Vagina (tissue), 2 donors: ENCODE measurements around the gene UBE3D.

ENCODE experiments used
- CTCF ChIP-seq, 3 experiments: fragments of 450-650 bp in 2 of 3; fragments of 200-600 bp in 1 of 3; sonication (generic) in 1 of 3; IDR thresholded peaks; one replicate each; pipeline ENCODE4 v1.5.1; 2017 to 2019; ENCODE audit warnings: antibody characterized with exemption in 3 of 3, mild to moderate bottlenecking in 2 of 3, moderate library complexity in 2 of 3
- POLR2A ChIP-seq, 2 donors: fragments of 450-650 bp; IDR thresholded peaks; one replicate each; pipeline ENCODE4 v1.6.1; 2017; ENCODE audit warnings: antibody characterized with exemption in 2 of 2, mild to moderate bottlenecking in 2 of 2, moderate library complexity in 2 of 2

- no peak for TF ChIP-seq POLR2A (IDR thresholded peaks at IDR 0.05)
- no peak for TF ChIP-seq CTCF (IDR thresholded peaks at IDR 0.05)
Measured at GRCh38 chr6:82875573-82876185, 190.0 kb downstream of the UBE3D start.
